ENCODE data around the gene ITGAL. TPM values are rescaled to one million over a fixed set of nuclear protein-coding genes. Genes with fewer than 3 reads are reported as not detected.

The ITGAL gene
- total and polyA plus RNA-seq, 2 of the 13 experiments (the other 11 are each of a cell fraction or from before 2014, with no cell fraction given), result 0.86 to 1.2 TPM

- TF ChIP-seq, protein P1, sequence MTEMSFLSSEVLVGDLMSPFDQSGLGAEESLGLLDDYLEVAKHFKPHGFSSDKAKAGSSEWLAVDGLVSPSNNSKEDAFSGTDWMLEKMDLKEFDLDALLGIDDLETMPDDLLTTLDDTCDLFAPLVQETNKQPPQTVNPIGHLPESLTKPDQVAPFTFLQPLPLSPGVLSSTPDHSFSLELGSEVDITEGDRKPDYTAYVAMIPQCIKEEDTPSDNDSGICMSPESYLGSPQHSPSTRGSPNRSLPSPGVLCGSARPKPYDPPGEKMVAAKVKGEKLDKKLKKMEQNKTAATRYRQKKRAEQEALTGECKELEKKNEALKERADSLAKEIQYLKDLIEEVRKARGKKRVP (CRISPR knock-in tag; IDR thresholded peaks at IDR 0.05), result peak in 1 of 2 experiments; percentile 72; a peak in 1 of 4 replicates
- TF ChIP-seq ATF2 (CRISPR knock-in tag; IDR thresholded peaks at IDR 0.05) (peak; percentile 81), ZFP62 (CRISPR knock-in tag; IDR thresholded peaks at IDR 0.05) (no peak), BRF2 (CRISPR knock-in tag; IDR thresholded peaks at IDR 0.05) (peak; percentile 98), MZF1 (CRISPR knock-in tag; IDR thresholded peaks at IDR 0.05; ENCODE audit: borderline replicate concordance) (no peak), IKZF4 (CRISPR knock-in tag; IDR thresholded peaks at IDR 0.05; ENCODE audit: borderline replicate concordance, low read depth, not compliant biosample characterization) (no peak), KLF16 (CRISPR knock-in tag; IDR thresholded peaks at IDR 0.05) (peak in 1 of 2 experiments; percentile 82; a peak in 1 of 4 replicates), AHR (CRISPR knock-in tag; IDR thresholded peaks at IDR 0.05) (peak; percentile 50), ZNF296 (CRISPR knock-in tag; conservative IDR thresholded peaks at IDR 0.05) (no peak), RBM22 (optimal IDR thresholded peaks at IDR 0.05; ENCODE audit: low read length) (no peak), ZNF570 (CRISPR knock-in tag; IDR thresholded peaks at IDR 0.05; ENCODE audit: borderline replicate concordance) (peak; percentile 61; the same call in 1 of the 2 replicates), FUBP1 (CRISPR knock-in tag; IDR thresholded peaks at IDR 0.05; ENCODE audit: borderline replicate concordance) (no peak; the same call in 1 of the 2 replicates), ZNF180 (CRISPR knock-in tag; IDR thresholded peaks at IDR 0.05; ENCODE audit: borderline replicate concordance, low read depth) (no peak), ZNF232 (CRISPR knock-in tag; IDR thresholded peaks at IDR 0.05; ENCODE audit: borderline replicate concordance) (no peak), ZNF816 (CRISPR knock-in tag; IDR thresholded peaks at IDR 0.05; ENCODE audit: borderline replicate concordance) (peak; percentile 33; the same call in 1 of the 2 replicates), POLR2AphosphoS2 (IDR thresholded peaks at IDR 0.05; ENCODE audit: low read depth, low read length) (no peak), ZNF777 (CRISPR knock-in tag; IDR thresholded peaks at IDR 0.05) (no peak), SRF (IDR thresholded peaks at IDR 0.05; ENCODE audit: low read depth, low read length) (no peak), ZIK1 (CRISPR knock-in tag; IDR thresholded peaks at IDR 0.05; ENCODE audit: borderline replicate concordance, low read depth) (peak; percentile 93; the same call in 1 of the 2 replicates)
- TF ChIP-seq, protein P2, sequence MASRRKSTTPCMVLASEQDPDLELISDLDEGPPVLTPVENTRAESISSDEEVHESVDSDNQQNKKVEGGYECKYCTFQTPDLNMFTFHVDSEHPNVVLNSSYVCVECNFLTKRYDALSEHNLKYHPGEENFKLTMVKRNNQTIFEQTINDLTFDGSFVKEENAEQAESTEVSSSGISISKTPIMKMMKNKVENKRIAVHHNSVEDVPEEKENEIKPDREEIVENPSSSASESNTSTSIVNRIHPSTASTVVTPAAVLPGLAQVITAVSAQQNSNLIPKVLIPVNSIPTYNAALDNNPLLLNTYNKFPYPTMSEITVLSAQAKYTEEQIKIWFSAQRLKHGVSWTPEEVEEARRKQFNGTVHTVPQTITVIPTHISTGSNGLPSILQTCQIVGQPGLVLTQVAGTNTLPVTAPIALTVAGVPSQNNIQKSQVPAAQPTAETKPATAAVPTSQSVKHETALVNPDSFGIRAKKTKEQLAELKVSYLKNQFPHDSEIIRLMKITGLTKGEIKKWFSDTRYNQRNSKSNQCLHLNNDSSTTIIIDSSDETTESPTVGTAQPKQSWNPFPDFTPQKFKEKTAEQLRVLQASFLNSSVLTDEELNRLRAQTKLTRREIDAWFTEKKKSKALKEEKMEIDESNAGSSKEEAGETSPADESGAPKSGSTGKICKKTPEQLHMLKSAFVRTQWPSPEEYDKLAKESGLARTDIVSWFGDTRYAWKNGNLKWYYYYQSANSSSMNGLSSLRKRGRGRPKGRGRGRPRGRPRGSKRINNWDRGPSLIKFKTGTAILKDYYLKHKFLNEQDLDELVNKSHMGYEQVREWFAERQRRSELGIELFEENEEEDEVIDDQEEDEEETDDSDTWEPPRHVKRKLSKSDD (CRISPR knock-in tag; IDR thresholded peaks at IDR 0.05; ENCODE audit: low read depth), result no peak; the same call in 1 of the 2 replicates
Measured at GRCh38 chr16:30429678-30430427, 42.7 kb upstream of the ITGAL start, which contains the start of gene DCTPP1 (continued).
